ENCODE data around the gene CSNK2A3.
"Not testable (repeated sequence)": the region's sequence is repeated elsewhere in the genome, so short reads cannot be mapped to it uniquely, and the experiment has no call there.

The CSNK2A3 gene

DNA sequence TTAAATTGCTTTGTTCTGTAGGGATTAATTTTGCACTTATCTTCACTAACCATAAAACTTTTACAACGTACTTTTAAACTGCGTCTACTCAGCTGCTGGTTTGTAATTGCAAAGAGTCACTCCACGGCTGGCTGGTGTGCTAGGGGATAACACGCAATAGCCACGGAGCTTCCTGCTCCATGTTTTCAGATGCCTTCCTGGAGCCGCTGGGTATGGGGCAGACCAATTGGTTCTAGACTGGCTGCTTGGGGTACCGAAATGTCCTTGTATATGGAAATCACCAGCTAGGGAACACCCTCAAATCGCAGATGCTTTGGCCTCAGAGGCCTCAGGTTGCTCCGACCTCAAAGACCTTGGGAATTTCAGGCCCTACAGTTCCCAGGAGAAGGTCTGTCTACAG, 3.8 kb upstream of the CSNK2A3 start:
- TF ChIP-seq, protein P1, sequence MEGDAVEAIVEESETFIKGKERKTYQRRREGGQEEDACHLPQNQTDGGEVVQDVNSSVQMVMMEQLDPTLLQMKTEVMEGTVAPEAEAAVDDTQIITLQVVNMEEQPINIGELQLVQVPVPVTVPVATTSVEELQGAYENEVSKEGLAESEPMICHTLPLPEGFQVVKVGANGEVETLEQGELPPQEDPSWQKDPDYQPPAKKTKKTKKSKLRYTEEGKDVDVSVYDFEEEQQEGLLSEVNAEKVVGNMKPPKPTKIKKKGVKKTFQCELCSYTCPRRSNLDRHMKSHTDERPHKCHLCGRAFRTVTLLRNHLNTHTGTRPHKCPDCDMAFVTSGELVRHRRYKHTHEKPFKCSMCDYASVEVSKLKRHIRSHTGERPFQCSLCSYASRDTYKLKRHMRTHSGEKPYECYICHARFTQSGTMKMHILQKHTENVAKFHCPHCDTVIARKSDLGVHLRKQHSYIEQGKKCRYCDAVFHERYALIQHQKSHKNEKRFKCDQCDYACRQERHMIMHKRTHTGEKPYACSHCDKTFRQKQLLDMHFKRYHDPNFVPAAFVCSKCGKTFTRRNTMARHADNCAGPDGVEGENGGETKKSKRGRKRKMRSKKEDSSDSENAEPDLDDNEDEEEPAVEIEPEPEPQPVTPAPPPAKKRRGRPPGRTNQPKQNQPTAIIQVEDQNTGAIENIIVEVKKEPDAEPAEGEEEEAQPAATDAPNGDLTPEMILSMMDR (IDR thresholded peaks at IDR 0.05; ENCODE audit: low read depth, low read length, missing control alignments): no peak
- H3K4me3 ChIP-seq (ENCODE audit: low read depth, low read length): no peak overlapping the region
- no peak for DNase-seq (ENCODE audit: low read depth)
- in situ Hi-C loops (cut with HindIII; ENCODE audit: low sequenced_read_pairs): no loop called here

DNA sequence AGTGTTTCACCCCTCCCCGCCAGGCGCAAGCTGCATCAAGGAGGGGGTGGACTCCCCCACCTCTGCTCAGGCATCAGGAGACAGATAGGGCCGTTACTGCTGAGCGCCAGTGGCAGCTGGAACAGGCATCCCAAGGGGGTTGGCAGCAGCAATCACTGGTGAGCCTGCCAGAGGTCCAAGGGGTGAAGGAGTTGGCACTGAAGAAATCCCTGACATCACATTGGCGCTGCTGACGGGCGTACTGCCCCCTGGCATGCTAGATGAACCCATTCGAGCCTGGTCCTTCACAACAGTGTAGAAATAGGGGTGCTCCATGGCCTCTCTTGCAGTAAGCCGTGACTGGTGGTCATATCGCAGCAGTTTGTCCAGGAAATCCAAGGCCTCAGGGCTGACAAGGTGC, 1.2 kb downstream of the CSNK2A3 start:
- H3K4me3 ChIP-seq (ENCODE audit: low read depth, low read length); DNase-seq (ENCODE audit: low read depth); in situ Hi-C loops (cut with HindIII; ENCODE audit: low sequenced_read_pairs): not testable (repeated sequence)

- H3K4me3 ChIP-seq (ENCODE audit: low read depth, low read length): no peak overlapping the region
- in situ Hi-C loops (cut with HindIII; ENCODE audit: low sequenced_read_pairs): no loop called here
- DNase-seq (ENCODE audit: low read depth): no peak
- TF ChIP-seq, protein P1 (IDR thresholded peaks at IDR 0.05; ENCODE audit: low read depth, low read length, missing control alignments): no peak
These were observed 1.9 kb downstream of the CSNK2A3 start for GRCh38 chr11:11351042-11351586.

DNA sequence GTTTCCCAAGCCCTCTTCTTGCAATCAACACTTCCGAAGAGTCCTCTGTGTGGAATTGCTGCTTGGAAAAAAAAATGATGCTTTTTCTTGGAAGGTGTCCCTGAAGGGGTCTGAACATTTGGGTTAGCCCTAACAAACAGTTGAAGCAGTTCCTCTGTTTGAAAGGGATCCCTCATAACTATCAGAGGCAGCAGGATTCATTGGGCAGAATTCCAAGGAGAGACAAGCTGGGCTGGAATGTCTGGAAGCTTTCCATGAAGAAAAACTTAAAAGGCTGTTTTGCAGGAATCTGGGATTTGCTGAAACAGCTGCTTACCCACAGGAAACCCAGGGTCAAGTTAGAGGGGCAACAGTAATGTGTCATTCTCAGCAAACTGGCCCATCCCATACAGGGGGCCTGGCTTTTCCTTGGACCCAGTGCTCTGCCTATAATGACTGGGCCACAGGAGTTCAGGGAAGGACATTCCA, 3.1 kb downstream of the CSNK2A3 start:
- peak; percentile 87 for DNase-seq (ENCODE audit: low read depth)
- in situ Hi-C loops (cut with HindIII; ENCODE audit: low sequenced_read_pairs): no loop called here
- TF ChIP-seq, protein P1 (IDR thresholded peaks at IDR 0.05; ENCODE audit: low read depth, low read length, missing control alignments): no peak
- H3K4me3 ChIP-seq (ENCODE audit: low read depth, low read length): no peak overlapping the region

DNA sequence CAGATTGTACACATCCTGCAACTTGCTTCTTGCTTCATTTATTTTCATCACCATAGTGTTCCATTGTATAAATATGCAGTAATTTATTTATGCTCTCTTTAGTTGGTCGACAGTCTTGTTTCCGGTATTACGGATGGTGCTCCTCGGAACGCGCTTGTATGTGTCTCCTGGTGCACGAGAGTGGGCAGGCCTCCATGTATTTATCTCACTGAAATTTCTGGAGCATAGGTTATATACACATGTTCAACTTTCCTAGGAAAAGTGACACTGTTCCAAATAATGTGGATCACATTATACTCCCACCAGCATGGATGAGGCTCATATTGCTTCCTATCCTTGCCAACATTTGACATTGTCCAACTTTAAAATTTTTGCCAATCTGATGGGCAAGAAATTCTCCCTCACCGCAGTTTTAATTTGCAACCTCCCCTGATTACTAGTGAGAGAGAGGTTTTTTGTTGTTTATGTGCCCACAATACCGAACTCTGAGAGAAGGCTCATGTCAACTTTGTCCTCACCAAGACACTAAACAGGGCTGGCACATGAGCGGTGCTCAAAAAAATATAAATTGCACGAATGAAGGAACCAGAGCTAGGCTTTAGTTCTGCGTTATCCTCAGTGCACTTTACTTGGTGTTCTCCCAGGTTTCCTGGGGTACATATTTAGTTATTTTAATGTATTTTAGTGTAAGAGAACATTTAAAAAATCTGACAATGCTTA, 3.8 kb downstream of the CSNK2A3 start:
- TF ChIP-seq, protein P1 (IDR thresholded peaks at IDR 0.05; ENCODE audit: low read depth, low read length, missing control alignments): no peak
- no peak for DNase-seq (ENCODE audit: low read depth)
- no peak overlapping the region for H3K4me3 ChIP-seq (ENCODE audit: low read depth, low read length)
- in situ Hi-C loops (cut with HindIII; ENCODE audit: low sequenced_read_pairs): no loop called here

- H3K4me3 ChIP-seq (ENCODE audit: low read depth, low read length): no peak overlapping the region
- DNase-seq (ENCODE audit: low read depth): no peak
- TF ChIP-seq, protein P1 (IDR thresholded peaks at IDR 0.05; ENCODE audit: low read depth, low read length, missing control alignments): no peak
- in situ Hi-C loops (cut with HindIII; ENCODE audit: low sequenced_read_pairs): no loop called here
These were observed 4.7 kb downstream of the CSNK2A3 start for GRCh38 chr11:11348303-11348702.

DNA sequence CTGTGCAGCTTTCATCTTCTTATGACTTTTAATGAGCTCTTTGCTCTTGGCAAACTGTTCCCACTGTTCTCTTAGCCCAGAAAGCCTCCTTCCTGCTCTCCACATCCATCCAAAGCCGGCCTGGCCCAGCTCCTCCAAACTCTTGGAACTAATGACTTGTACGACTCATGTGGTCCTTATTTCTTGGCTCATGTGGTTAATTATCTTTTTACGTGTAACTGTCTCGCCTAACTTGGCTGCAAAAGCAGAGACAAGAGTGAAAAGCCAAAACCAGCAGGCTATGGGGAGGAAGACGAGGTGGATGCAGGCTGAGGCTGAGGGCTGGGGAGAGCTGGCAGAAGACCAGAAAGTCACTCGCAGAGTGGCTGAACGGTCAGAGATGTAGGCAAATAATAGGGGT, 5.5 kb downstream of the CSNK2A3 start:
- H3K4me3 ChIP-seq (ENCODE audit: low read depth, low read length): no peak overlapping the region
- TF ChIP-seq, protein P1 (IDR thresholded peaks at IDR 0.05; ENCODE audit: low read depth, low read length, missing control alignments): no peak
- in situ Hi-C loops (cut with HindIII; ENCODE audit: low sequenced_read_pairs): no loop called here
- DNase-seq (ENCODE audit: low read depth): no peak

All from astrocyte of the cerebellum (primary cell).